Chondrocyte (in vitro differentiated cells): ENCODE results near the gene CR2. TPM values are rescaled to one million over a fixed set of nuclear protein-coding genes. Genes with fewer than 3 reads are reported as not detected.
"Not testable (repeated sequence)": the region's sequence is repeated elsewhere in the genome, so short reads cannot be mapped to it uniquely, and the experiment has no call there.

Experiments
- DNase-seq: peaks from one replicate; pipeline ENCODE4 v3.0.0; 2021; ENCODE audit warnings: mixed read lengths, low spot score
- H3K27ac Mint-ChIP-seq: one replicate; pipeline ENCODE4 v1.8.0; 2021; ENCODE audit warnings: mild to moderate bottlenecking, moderate library complexity, mixed read lengths; ENCODE audit not compliant: unreplicated experiment
- H3K27me3 Mint-ChIP-seq: 2 replicates; pipeline ENCODE4 v1.8.0; 2021; ENCODE audit warnings: low read depth, mixed read lengths
- H3K36me3 Mint-ChIP-seq: 2 replicates; pipeline ENCODE4 v1.8.0; 2021; ENCODE audit warnings: low read depth, mixed read lengths
- H3K4me1 Mint-ChIP-seq: 2 replicates; pipeline ENCODE4 v1.8.0; 2021; ENCODE audit warnings: low read depth, mild to moderate bottlenecking, mixed read lengths
- H3K4me3 Mint-ChIP-seq: one replicate; pipeline ENCODE4 v1.8.0; 2021; ENCODE audit warnings: mild to moderate bottlenecking, moderate library complexity, mixed read lengths; ENCODE audit not compliant: unreplicated experiment
- H3K9me3 Mint-ChIP-seq: 2 replicates; pipeline ENCODE4 v1.8.0; 2021; ENCODE audit warnings: low read depth, mixed read lengths
- CTCF ChIP-seq: fragments of 200-600 bp; sonication (generic); IDR thresholded peaks from 2 replicates; pipeline ENCODE4 v1.5.0; 2021; ENCODE audit warnings: antibody characterized with exemption, mild to moderate bottlenecking, moderate library complexity
- total RNA-seq: library from RNA; stranded (reverse); gene quantifications from 3 replicates; pipeline ENCODE4 v1.2.1, GENCODE V29; 2021

The CR2 gene
- total RNA-seq, 1 donor from 2014 or later, result not detected

- Mint-ChIP-seq H3K36me3 (no peaks in the 10 kb centered on the region), H3K4me3 (no peak overlapping the region), H3K27me3 (peaks cover 33% of the 10 kb centered on the region), H3K4me1 (no peaks in the 10 kb centered on the region), H3K27ac (no peak overlapping the region), H3K9me3 (no peaks in the 10 kb centered on the region)
- TF ChIP-seq CTCF, result no peak
- no peak for DNase-seq
Measured at GRCh38 chr1:207486198-207486597, 32.1 kb downstream of the CR2 start.

GRCh38 chr1:207487636-207488035 lies 33.5 kb downstream of the CR2 start:
- H3K9me3 Mint-ChIP-seq, result no peaks in the 10 kb centered on the region
- peaks cover 33% of the 10 kb centered on the region for H3K27me3 Mint-ChIP-seq
- no peak overlapping the region for H3K4me3 Mint-ChIP-seq
- H3K4me1 Mint-ChIP-seq, result no peaks in the 10 kb centered on the region
- no peak for DNase-seq
- no peak overlapping the region for H3K27ac Mint-ChIP-seq
- H3K36me3 Mint-ChIP-seq, result no peaks in the 10 kb centered on the region
- TF ChIP-seq CTCF, result no peak

DNA sequence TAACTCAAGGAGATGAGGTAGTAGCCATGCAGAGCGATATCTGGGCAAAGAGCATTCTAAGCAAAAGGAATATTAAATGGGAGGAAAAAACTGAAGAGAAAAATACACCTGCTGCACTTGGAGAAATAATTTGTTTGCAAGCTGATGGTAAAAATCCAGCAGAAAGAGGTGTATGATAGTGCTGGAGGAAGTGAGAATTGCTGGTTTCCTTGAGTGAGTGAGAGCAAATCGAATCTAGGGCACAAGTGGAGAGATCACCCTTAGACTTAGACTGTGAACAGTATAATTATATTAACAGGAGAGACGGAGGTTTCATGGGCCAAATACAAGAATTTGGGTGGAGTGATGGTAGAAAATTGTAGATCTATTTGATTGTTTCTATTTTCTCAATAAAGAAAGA lies 39.1 kb downstream of the CR2 start:
- DNase-seq, result no peak
- H3K4me3 Mint-ChIP-seq, result no peak overlapping the region
- H3K36me3 Mint-ChIP-seq, result no peaks in the 10 kb centered on the region
- peaks cover 34% of the 10 kb centered on the region for H3K27me3 Mint-ChIP-seq
- H3K27ac Mint-ChIP-seq, result no peak overlapping the region
- peaks cover 6% of the 10 kb centered on the region for H3K4me1 Mint-ChIP-seq
- TF ChIP-seq CTCF, result no peak
- no peaks in the 10 kb centered on the region for H3K9me3 Mint-ChIP-seq

GRCh38 chr1:207494171-207494570 lies 40.0 kb downstream of the CR2 start:
- TF ChIP-seq CTCF, result no peak
- no peak for DNase-seq
- Mint-ChIP-seq H3K9me3 (no peaks in the 10 kb centered on the region), H3K4me1 (peaks cover 6% of the 10 kb centered on the region), H3K27ac (no peak overlapping the region), H3K36me3 (no peaks in the 10 kb centered on the region), H3K4me3 (no peak overlapping the region), H3K27me3 (peaks cover 35% of the 10 kb centered on the region)

DNA sequence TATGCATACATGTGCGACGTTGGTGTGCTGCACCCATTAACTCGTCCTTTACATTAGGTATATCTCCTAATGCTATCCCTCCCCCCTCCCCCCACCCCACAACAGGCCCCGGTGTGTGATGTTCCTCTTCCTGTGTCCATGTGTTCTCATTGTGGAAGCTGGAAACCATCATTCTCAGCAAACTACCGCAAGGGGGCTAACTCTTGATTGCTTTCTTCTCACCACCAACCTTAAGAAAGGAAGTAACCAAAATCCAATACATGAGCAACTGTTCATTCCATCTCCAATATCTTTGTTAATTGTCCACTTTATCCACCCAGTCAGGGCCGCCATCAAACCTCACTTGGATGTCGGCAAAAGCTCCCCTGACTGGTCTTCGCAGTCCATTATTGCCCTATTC lies 41.2 kb downstream of the CR2 start:
- H3K9me3 Mint-ChIP-seq, H3K36me3 Mint-ChIP-seq, H3K4me1 Mint-ChIP-seq, DNase-seq, H3K27ac Mint-ChIP-seq, H3K4me3 Mint-ChIP-seq: not testable (repeated sequence)
- H3K27me3 Mint-ChIP-seq, result peaks cover 30% of the 10 kb centered on the region
